Liver (tissue), 3 donors: ENCODE results near the gene S100PBP.
"Not testable (repeated sequence)": the region's sequence is repeated elsewhere in the genome, so short reads cannot be mapped to it uniquely, and the experiment has no call there.

Experiments
- CTCF ChIP-seq: fragments of 150-350 bp; IDR thresholded peaks from 2 replicates; pipeline ENCODE4 v1.5.1; 2017; ENCODE audit warnings: improper control_type of control experiment, low read depth, low read length; ENCODE audit not compliant: missing input control
- EGR1 ChIP-seq, 2 donors: IDR thresholded peaks; 2 replicates each; pipeline ENCODE4 v1.6.1; 2016 to 2018; ENCODE audit warnings: antibody characterized with exemption in 2 of 2, low read depth in 2 of 2
- MAX ChIP-seq: IDR thresholded peaks from 2 replicates; pipeline ENCODE4 v1.6.1; 2016; ENCODE audit warnings: antibody characterized with exemption
- RXRA ChIP-seq, 2 donors: IDR thresholded peaks; 2 replicates each; pipeline ENCODE4 v1.6.1; 2017 to 2018; ENCODE audit warnings: antibody characterized with exemption in 2 of 2, mild to moderate bottlenecking in 1 of 2
- SP1 ChIP-seq: IDR thresholded peaks from 2 replicates; pipeline ENCODE4 v1.6.1; 2018; ENCODE audit warnings: antibody characterized with exemption, mild to moderate bottlenecking
- TAF1 ChIP-seq: conservative IDR thresholded peaks from 2 replicates; pipeline ENCODE4 v1.6.1; 2016; ENCODE audit warnings: antibody characterized with exemption, mild to moderate bottlenecking
- YY1 ChIP-seq: IDR thresholded peaks from 2 replicates; pipeline ENCODE4 v1.6.1; 2016; ENCODE audit warnings: antibody characterized with exemption, mild to moderate bottlenecking
- ZBTB33 ChIP-seq: IDR thresholded peaks from 2 replicates; pipeline ENCODE4 v1.6.1; 2016; ENCODE audit warnings: antibody characterized with exemption
- TF ChIP-seq, protein P1 (sequence below): IDR thresholded peaks from 2 replicates; pipeline ENCODE4 v1.6.1; 2016; ENCODE audit warnings: antibody characterized with exemption
- donor health status: healthy.
- donor health status: healthy.

DNA sequence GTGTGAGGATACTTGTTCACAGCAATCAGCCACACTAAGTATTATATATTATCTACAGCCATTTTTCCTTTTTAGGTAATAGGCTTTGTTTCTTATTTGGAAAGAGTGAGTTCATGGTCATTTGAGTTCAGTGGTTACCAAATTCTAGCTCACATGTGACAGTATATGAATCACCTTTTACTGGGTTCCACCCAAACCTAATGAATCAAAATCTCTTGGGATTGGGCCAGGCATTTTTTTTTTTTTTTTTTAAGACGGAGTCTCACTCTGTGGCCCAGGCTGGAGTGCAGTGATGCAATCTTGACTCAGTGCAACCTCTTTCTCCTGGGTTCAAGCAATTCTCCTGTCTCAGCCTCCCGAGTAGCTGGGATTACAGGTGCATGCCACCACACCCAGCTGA, 28.1 kb upstream of the S100PBP start:
- TF ChIP-seq CTCF; ZBTB33; TAF1; SP1; MAX; EGR1 (IDR thresholded peaks at IDR 0.05; ENCODE audit: low read depth in 2 of 2); YY1: not testable (repeated sequence)
- TF ChIP-seq, protein P1, sequence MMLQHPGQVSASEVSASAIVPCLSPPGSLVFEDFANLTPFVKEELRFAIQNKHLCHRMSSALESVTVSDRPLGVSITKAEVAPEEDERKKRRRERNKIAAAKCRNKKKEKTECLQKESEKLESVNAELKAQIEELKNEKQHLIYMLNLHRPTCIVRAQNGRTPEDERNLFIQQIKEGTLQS, result not testable (repeated sequence)
- peak in 1 of 2 donors; percentile 54 for TF ChIP-seq RXRA (IDR thresholded peaks at IDR 0.05)
